Ovary (tissue), 9 donors: Measurements from ENCODE around the gene APOL6. TPM values are rescaled to one million over a fixed set of nuclear protein-coding genes. Genes with fewer than 3 reads are reported as not detected.

ENCODE experiments used
- DNase-seq, 5 donors: peaks; one replicate each; pipeline ENCODE4 v3.0.0-alpha.2; 2019 to 2020
- H3K27ac ChIP-seq, 2 donors: fragments of 200-600 bp; one replicate each; pipeline versions ENCODE4 v1.5.1 to v1.8.0; 2019 to 2022
- H3K27me3 ChIP-seq: fragments of 200-600 bp; one replicate; pipeline ENCODE4 v1.8.0; 2022
- H3K36me3 ChIP-seq: fragments of 200-600 bp; sonication (generic); one replicate; pipeline ENCODE4 v1.5.1; 2019
- H3K4me1 ChIP-seq: one replicate; pipeline ENCODE4 v1.8.1; 2013; ENCODE audit warnings: mild to moderate bottlenecking, moderate library complexity; ENCODE audit not compliant: insufficient read depth
- H3K4me3 ChIP-seq: fragments of 200-600 bp; sonication (generic); one replicate; pipeline ENCODE4 v1.5.1; 2017
- H3K9me3 ChIP-seq, 2 donors: fragments of 200-600 bp in 1 of 2; sonication (generic) in 1 of 2; one replicate each; pipeline versions ENCODE4 v1.5.1 to v1.8.1; 2013 to 2019; ENCODE audit warnings: mild to moderate bottlenecking in 1 of 2, moderate library complexity in 1 of 2
- EP300 ChIP-seq: sonication (generic); formaldehyde crosslinking; IDR thresholded peaks from one replicate; pipeline ENCODE4 v1.6.1; 2017; ENCODE audit warnings: antibody characterized with exemption
- POLR2A ChIP-seq: fragments of 450-650 bp; IDR thresholded peaks from one replicate; pipeline ENCODE4 v1.6.1; 2017; ENCODE audit warnings: antibody characterized with exemption, mild to moderate bottlenecking, moderate library complexity
- WGBS, 3 donors: extraction: QIAGEN DNeasy Blood & Tissue Kit in 1 of 3; methylation state at CpG; one replicate each; pipeline versions ENCODE4 v1.1.5 to v1.1.7; 2013 to 2017; 5-methylcytosine and 5-hydroxymethylcytosine counted together
- intact Hi-C, 4 donors: fragments of 100-400 bp; cut with DNase I; formaldehyde crosslinking; loops; one replicate each; pipeline versions ENCODE4 v1.11.0 to v1.15.1; 2022 to 2023
- polyA plus RNA-seq, 2 donors: library from polyadenylated mRNA; stranded (reverse); fragments of 200-250 nt in 1 of 2; fragments of 350-450 nt in 1 of 2; fragmentation: Illumina TruSeq in 1 of 2; extraction: RNeasy Lipid Tissue Mini Kit (QIAGEN cat#74804) in 1 of 2; gene quantifications; one replicate each; pipeline ENCODE4 v1.2.3, GENCODE V29; 2013 to 2014
- total RNA-seq, 7 donors: library from RNA; depleted of rRNA in 2 of 7; stranded (reverse); fragments of >200 nt in 2 of 7; fragmentation: NEBNext Ultra II Directional in 3 of 7; extraction: Animal tissue kit (Norgen Biotek cat#: 25700) in 3 of 7; gene quantifications; one replicate each; pipeline versions ENCODE4 v1.1.0 to v1.2.4, GENCODE V29; 2016 to 2023
- TF ChIP-seq, protein P1 (sequence below), 3 donors: fragments of 450-650 bp in 2 of 3; fragments of 200-600 bp in 1 of 3; IDR thresholded peaks; one replicate each; pipeline versions ENCODE4 v1.5.1 to v1.8.0; 2016 to 2022; ENCODE audit warnings: antibody characterized with exemption in 3 of 3, mild to moderate bottlenecking in 1 of 3
- donor health status: DM: no; HTN: no; CAD: no; lungs with moderate emphysema.
- donor health status: DM: no; HTN: no; CAD: no.
- donor health status: Bipolar disorder and iron deficiency.
- donor health status: DM: yes; HTN: yes; CAD: no.
- donor health status: DM: no; HTN: no; CAD: no.
- donor health status: DM: yes; HTN: yes; CAD: no.

The APOL6 gene
- total and polyA plus RNA-seq, 9 donors, result 11.1 to 34.1 (median 18.6) TPM

DNA sequence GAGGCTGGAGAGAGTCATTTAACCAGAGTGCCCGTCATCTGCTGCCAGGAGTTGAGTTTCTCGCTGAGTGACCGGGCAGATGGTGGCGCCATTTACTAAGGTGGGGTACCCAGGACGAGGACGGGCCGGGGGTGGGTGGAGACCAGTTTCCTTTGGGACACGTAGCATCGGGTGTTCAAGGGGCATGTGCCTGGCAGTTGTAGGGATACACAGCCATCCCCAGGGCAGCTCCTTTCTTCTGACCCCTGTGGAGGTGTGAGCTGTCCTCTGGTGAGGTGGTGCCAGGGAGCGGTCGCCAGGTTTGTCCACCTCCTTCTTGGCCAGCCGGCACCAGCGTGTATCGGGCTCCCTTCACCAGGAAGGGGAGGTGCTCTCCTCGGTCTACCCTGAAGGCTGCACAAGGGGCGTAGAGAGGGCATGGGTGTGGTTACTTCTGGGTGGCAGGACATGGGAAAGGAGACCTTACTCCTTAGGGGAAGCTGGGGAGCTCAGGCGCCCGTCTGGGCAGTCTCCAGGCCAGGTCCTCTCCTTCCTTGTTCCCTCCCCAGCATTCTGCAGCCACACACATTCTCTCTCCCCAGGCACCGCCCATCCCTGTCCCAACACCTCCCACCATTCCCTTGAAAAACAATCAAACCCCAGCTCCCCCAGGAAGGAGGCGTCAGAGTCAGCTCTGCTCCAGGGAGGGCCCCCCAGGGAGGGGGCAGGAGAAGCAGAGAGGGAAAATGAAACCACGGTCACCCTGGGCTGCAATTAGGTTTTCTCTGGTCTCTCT is 20.8 kb upstream of the APOL6 start:
- intact Hi-C loops, result loop anchor here (2.0 to 10.0 kb wide), 8 partner anchors 210 to 497 kb away; no protein-coding TSS in a partner anchor
- Histone ChIP-seq H3K9me3 (no peaks in the 10 kb centered on the region), H3K36me3 (no peaks in the 10 kb centered on the region), H3K4me3 (peak overlapping the region; percentile 52), H3K27me3 (no peaks in the 10 kb centered on the region), H3K4me1 (peaks cover 5% of the 10 kb centered on the region), H3K27ac (peak overlapping the region; percentile 76 to 94)
- TF ChIP-seq EP300 (peak; percentile 52), POLR2A (no peak)
- TF ChIP-seq, protein P1, sequence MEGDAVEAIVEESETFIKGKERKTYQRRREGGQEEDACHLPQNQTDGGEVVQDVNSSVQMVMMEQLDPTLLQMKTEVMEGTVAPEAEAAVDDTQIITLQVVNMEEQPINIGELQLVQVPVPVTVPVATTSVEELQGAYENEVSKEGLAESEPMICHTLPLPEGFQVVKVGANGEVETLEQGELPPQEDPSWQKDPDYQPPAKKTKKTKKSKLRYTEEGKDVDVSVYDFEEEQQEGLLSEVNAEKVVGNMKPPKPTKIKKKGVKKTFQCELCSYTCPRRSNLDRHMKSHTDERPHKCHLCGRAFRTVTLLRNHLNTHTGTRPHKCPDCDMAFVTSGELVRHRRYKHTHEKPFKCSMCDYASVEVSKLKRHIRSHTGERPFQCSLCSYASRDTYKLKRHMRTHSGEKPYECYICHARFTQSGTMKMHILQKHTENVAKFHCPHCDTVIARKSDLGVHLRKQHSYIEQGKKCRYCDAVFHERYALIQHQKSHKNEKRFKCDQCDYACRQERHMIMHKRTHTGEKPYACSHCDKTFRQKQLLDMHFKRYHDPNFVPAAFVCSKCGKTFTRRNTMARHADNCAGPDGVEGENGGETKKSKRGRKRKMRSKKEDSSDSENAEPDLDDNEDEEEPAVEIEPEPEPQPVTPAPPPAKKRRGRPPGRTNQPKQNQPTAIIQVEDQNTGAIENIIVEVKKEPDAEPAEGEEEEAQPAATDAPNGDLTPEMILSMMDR (IDR thresholded peaks at IDR 0.05), result peak; percentile 2 to 53 (median 49)
- peak; percentile 83 to 90 (median 88) for DNase-seq
- WGBS, 3 donors, result 0 to 2% (median 0%) methylated on average over 21 of the region's 21 CpGs

DNA sequence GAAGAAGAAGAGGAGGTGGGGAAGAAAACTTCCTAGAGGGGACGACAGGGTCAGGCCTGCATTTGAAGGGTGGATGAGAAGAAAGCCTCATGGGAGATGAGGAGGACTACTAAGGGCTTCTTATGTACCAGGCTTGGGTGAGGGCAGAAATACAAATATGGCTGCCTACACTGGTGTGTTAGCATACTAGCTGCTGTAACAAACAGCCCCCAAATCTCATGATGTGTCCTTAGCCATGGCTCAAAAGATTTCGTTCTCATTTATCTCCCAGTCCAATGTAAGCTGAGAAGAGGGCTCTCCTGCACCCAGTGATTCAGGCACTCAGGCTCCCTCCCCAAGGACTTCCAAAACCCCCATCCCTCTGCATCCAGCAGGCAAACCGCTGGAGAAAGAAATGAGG is 19.5 kb upstream of the APOL6 start:
- Histone ChIP-seq H3K36me3 (no peaks in the 10 kb centered on the region), H3K27ac (peak overlapping the region in 1 of 2 donors; percentile 94), H3K4me1 (peaks cover 5% of the 10 kb centered on the region), H3K4me3 (no peak overlapping the region), H3K27me3 (no peaks in the 10 kb centered on the region), H3K9me3 (no peaks in the 10 kb centered on the region)
- TF ChIP-seq, protein P1 (IDR thresholded peaks at IDR 0.05), result no peak
- TF ChIP-seq EP300 (no peak), POLR2A (no peak)
- DNase-seq, result peak in 1 of 5 donors; percentile 9
- 90 to 93% (median 91%) methylated on average over 3 of the region's 3 CpGs for WGBS, 3 donors
- intact Hi-C loops, result loop anchor here (5.0 to 10.0 kb wide), 6 partner anchors 209 to 496 kb away; no protein-coding TSS in a partner anchor

DNA sequence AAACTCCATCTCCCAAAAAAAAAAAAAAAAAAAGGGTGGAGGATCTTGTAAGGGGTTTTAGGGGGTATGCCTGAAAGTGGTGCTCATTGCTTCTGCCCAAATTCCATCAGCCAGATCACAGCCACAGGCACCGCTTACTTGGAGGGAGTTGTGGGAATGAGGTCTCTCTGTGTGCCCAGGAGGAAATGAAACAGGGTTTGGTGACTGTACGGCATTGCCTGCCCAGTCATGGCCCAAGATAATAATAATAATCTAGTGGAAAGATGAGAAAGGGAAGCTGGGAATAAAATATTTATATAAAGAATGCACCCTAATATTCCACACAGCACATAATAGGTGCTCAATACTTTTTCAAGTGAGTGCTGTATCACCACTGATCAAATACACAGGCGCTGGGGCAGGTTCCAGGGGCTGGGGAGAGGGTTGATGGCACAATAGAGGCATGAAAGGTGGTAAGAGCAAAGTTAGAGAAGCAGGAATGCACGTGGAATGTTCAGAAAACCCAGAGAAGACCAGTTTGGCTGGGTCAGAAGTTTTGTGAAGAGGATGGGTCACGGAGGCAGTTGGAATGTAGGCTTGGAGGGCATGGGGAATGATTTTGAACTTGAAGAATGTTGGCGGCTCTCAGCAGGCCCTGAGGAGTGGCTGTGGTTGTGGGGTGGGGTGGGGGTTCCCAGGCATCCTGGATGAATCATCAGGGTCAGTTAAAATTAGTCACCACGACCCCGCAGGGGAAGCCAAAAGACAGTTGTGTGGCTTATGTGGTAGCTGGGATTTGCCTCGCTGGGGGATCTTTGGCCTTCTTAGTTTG is 18.6 kb upstream of the APOL6 start:
- H3K4me3 ChIP-seq, result no peak overlapping the region
- peak overlapping the region; percentile 23 to 41 for H3K27ac ChIP-seq
- no peaks in the 10 kb centered on the region for H3K9me3 ChIP-seq
- WGBS, 3 donors, result 14 to 24% (median 21%) methylated on average over 9 of the region's 9 CpGs
- H3K27me3 ChIP-seq, result no peaks in the 10 kb centered on the region
- H3K36me3 ChIP-seq, result no peaks in the 10 kb centered on the region
- TF ChIP-seq POLR2A (no peak), EP300 (no peak)
- TF ChIP-seq, protein P1 (IDR thresholded peaks at IDR 0.05), result no peak
- peaks cover 5% of the 10 kb centered on the region for H3K4me1 ChIP-seq
- intact Hi-C loops, result loop anchor here (5.0 to 10.0 kb wide), 8 partner anchors 105 to 495 kb away; no protein-coding TSS in a partner anchor
- DNase-seq, result peak; percentile 84 to 94 (median 86)

DNA sequence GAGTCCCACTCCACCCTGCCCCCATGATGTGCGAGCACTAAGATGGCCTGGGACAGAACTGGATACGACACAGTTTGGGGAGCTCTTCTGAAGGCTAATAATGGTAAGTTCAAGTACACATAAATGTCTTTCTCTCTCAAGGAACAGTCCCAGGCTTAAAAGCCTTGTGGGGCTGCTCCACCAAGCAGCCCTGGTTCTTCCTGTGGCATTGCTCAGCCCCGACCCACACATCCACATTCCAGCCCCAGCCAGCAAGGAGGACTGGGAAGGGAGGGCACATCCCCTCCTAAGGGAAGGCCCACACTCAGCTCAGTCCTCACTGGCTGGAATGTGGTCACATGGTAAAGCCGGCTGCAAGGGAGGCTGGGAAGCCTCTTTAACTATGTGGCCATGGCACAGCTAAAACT is 17.9 kb upstream of the APOL6 start:
- H3K36me3 ChIP-seq, result no peaks in the 10 kb centered on the region

More for the DNA sequence above, 17.9 kb upstream of the APOL6 start:
- Histone ChIP-seq H3K9me3 (no peaks in the 10 kb centered on the region), H3K4me1 (peaks cover 5% of the 10 kb centered on the region), H3K4me3 (no peak overlapping the region), H3K27me3 (no peaks in the 10 kb centered on the region), H3K27ac (peak overlapping the region in 1 of 2 donors; percentile 49)
- WGBS, 3 donors, result 65 to 74% (median 74%) methylated on average over 4 of the region's 4 CpGs
- intact Hi-C loops, result loop anchor here in 3 of 4 donors (5.0 to 10.0 kb wide), 3 partner anchors 104 to 207 kb away; no protein-coding TSS in a partner anchor
- peak in 1 of 5 donors; percentile 45 for DNase-seq
- TF ChIP-seq POLR2A (no peak), EP300 (no peak)
- TF ChIP-seq, protein P1 (IDR thresholded peaks at IDR 0.05), result no peak
